ENCODE data around the gene GKN1.

The GKN1 gene

DNA sequence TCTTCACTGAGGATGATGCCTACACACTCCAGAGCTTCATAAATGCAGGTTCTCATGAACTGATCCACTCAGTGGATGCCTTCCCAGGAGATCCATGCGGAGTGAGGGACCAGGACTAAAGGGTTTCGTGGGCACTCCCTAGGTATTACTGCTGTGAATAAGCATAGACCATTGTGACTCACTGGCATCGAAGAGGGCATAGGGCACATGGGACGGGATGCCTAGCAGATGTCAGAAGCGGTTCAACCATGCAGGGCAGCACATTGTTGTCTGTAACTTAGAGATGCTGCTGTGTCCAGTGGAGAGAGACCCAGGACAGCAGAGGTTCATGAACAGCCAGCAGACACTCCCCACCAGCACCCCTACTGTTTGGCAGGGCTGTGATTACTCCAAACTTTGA lies 39.0 kb upstream of the GKN1 start (continued):
- TF ChIP-seq, protein P1, sequence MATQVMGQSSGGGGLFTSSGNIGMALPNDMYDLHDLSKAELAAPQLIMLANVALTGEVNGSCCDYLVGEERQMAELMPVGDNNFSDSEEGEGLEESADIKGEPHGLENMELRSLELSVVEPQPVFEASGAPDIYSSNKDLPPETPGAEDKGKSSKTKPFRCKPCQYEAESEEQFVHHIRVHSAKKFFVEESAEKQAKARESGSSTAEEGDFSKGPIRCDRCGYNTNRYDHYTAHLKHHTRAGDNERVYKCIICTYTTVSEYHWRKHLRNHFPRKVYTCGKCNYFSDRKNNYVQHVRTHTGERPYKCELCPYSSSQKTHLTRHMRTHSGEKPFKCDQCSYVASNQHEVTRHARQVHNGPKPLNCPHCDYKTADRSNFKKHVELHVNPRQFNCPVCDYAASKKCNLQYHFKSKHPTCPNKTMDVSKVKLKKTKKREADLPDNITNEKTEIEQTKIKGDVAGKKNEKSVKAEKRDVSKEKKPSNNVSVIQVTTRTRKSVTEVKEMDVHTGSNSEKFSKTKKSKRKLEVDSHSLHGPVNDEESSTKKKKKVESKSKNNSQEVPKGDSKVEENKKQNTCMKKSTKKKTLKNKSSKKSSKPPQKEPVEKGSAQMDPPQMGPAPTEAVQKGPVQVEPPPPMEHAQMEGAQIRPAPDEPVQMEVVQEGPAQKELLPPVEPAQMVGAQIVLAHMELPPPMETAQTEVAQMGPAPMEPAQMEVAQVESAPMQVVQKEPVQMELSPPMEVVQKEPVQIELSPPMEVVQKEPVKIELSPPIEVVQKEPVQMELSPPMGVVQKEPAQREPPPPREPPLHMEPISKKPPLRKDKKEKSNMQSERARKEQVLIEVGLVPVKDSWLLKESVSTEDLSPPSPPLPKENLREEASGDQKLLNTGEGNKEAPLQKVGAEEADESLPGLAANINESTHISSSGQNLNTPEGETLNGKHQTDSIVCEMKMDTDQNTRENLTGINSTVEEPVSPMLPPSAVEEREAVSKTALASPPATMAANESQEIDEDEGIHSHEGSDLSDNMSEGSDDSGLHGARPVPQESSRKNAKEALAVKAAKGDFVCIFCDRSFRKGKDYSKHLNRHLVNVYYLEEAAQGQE (tag by site-specific recombination; IDR thresholded peaks at IDR 0.05) = no peak
- TF ChIP-seq ZBTB1 (tag by site-specific recombination; IDR thresholded peaks at IDR 0.05) = no peak

DNA sequence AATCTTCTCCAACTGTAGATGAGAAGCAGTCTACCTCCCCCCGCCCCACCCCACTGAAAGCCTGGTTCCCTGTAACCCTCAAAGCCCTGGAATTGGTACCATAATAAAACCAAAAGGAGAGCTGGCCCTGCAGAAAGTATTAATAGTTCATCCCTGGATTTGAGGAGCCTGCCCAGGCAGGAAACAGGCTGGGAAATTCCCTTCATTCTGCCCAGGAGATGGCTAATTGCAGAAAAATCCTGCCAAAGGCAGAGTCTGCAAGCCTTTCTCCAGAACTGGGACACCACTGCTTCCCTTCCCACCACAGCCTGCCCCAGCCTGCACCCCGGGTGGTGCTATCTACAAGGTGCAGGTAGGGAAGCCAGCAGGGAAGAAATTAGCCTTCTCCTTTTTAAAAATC lies 38.0 kb upstream of the GKN1 start:
- H3K4me1 ChIP-seq (ENCODE audit: control insufficient read depth, insufficient read depth, low read length) = no peaks in the 10 kb centered on the region
- H3K4me3 ChIP-seq (ENCODE audit: low read depth, low read length) = no peak overlapping the region
- TF ChIP-seq, protein P2, sequence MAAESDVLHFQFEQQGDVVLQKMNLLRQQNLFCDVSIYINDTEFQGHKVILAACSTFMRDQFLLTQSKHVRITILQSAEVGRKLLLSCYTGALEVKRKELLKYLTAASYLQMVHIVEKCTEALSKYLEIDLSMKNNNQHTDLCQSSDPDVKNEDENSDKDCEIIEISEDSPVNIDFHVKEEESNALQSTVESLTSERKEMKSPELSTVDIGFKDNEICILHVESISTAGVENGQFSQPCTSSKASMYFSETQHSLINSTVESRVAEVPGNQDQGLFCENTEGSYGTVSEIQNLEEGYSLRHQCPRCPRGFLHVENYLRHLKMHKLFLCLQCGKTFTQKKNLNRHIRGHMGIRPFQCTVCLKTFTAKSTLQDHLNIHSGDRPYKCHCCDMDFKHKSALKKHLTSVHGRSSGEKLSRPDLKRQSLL (tag by site-specific recombination; IDR thresholded peaks at IDR 0.05) = no peak
- TF ChIP-seq, protein P3, sequence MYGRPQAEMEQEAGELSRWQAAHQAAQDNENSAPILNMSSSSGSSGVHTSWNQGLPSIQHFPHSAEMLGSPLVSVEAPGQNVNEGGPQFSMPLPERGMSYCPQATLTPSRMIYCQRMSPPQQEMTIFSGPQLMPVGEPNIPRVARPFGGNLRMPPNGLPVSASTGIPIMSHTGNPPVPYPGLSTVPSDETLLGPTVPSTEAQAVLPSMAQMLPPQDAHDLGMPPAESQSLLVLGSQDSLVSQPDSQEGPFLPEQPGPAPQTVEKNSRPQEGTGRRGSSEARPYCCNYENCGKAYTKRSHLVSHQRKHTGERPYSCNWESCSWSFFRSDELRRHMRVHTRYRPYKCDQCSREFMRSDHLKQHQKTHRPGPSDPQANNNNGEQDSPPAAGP (tag by site-specific recombination; IDR thresholded peaks at IDR 0.05) = no peak
- TF ChIP-seq, protein P4, sequence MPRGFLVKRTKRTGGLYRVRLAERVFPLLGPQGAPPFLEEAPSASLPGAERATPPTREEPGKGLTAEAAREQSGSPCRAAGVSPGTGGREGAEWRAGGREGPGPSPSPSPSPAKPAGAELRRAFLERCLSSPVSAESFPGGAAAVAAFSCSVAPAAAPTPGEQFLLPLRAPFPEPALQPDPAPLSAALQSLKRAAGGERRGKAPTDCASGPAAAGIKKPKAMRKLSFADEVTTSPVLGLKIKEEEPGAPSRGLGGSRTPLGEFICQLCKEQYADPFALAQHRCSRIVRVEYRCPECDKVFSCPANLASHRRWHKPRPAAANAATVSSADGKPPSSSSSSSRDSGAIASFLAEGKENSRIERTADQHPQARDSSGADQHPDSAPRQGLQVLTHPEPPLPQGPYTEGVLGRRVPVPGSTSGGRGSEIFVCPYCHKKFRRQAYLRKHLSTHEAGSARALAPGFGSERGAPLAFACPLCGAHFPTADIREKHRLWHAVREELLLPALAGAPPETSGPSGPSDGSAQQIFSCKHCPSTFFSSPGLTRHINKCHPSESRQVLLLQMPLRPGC (tag by site-specific recombination; IDR thresholded peaks at IDR 0.05) = no peak
- TF ChIP-seq ZNF558 (tag by site-specific recombination; IDR thresholded peaks at IDR 0.05) (no peak), ZNF132 (tag by site-specific recombination; IDR thresholded peaks at IDR 0.05; ENCODE audit: borderline replicate concordance) (no peak), PRDM1 (tag by site-specific recombination; IDR thresholded peaks at IDR 0.05) (no peak), ZSCAN23 (tag by site-specific recombination; IDR thresholded peaks at IDR 0.05) (no peak), TCF7L2 (IDR thresholded peaks at IDR 0.05; ENCODE audit: borderline replicate concordance, low read depth, low read length) (no peak), GLI2 (tag by site-specific recombination; IDR thresholded peaks at IDR 0.05; ENCODE audit: borderline replicate concordance, low read depth) (no peak), GLI4 (tag by site-specific recombination; IDR thresholded peaks at IDR 0.05) (no peak), SCRT1 (tag by site-specific recombination; IDR thresholded peaks at IDR 0.05; ENCODE audit: borderline replicate concordance) (no peak), ZNF174 (tag by site-specific recombination; IDR thresholded peaks at IDR 0.05) (no peak), ZNF621 (tag by site-specific recombination; IDR thresholded peaks at IDR 0.05) (no peak), ZNF266 (tag by site-specific recombination; IDR thresholded peaks at IDR 0.05; ENCODE audit: low read depth) (no peak)
- H3K36me3 ChIP-seq (ENCODE audit: control insufficient read depth in 2 of 2, insufficient read depth in 1 of 2, low read length in 2 of 2) = no peaks in the 10 kb centered on the region
- H3K9me3 ChIP-seq (ENCODE audit: control insufficient read depth, insufficient read depth, low read depth, low read length) = no peaks in the 10 kb centered on the region
- no peak overlapping the region for H3K27ac ChIP-seq (ENCODE audit: extremely low read depth, low read depth, low read length)
- ChIA-PET POLR2A (interaction anchor here (0.6 kb wide), 1 partner anchor 128 kb away, joined by 6 read pairs; no protein-coding TSS in a partner anchor), CTCF (interaction anchor here (0.6 to 1.8 kb wide), 6 partner anchors 11 to 371 kb away, joined by 3 to 8 read pairs (median 4); no protein-coding TSS in a partner anchor)

DNA sequence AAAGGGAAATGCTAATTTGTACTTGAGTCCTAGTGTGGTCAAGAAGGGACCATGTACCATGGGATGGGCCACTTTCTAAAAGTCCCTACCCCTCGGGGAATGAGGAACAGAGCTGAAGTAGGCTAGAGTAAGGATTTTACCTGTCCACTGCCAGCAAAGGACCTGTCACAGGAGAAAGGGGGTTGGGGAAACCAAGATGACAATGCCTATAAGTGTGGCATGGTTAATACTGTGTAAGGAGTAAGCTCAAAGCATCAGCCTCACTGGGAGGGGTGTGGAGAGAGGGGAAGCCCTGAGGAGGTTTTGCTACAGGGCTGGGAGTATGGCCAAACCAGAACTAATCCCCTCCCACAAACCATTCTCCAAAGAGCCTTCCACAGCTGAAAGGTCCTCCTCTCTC lies 37.5 kb upstream of the GKN1 start:
- ChIA-PET POLR2A (no interaction called here), CTCF (interaction anchor here (0.6 to 1.8 kb wide), 5 partner anchors 12 to 370 kb away, joined by 3 to 8 read pairs (median 4); no protein-coding TSS in a partner anchor)
- Histone ChIP-seq H3K9me3 (ENCODE audit: control insufficient read depth, insufficient read depth, low read depth, low read length) (no peaks in the 10 kb centered on the region), H3K27ac (ENCODE audit: extremely low read depth, low read depth, low read length) (no peak overlapping the region), H3K4me1 (ENCODE audit: control insufficient read depth, insufficient read depth, low read length) (no peaks in the 10 kb centered on the region), H3K4me3 (ENCODE audit: low read depth, low read length) (no peak overlapping the region), H3K36me3 (ENCODE audit: control insufficient read depth in 2 of 2, insufficient read depth in 1 of 2, low read length in 2 of 2) (no peaks in the 10 kb centered on the region)
- TF ChIP-seq ZNF169 (tag by site-specific recombination; IDR thresholded peaks at IDR 0.05) = no peak
- TF ChIP-seq ZNF837 (tag by site-specific recombination; IDR thresholded peaks at IDR 0.05) = no peak
- TF ChIP-seq, protein P5, sequence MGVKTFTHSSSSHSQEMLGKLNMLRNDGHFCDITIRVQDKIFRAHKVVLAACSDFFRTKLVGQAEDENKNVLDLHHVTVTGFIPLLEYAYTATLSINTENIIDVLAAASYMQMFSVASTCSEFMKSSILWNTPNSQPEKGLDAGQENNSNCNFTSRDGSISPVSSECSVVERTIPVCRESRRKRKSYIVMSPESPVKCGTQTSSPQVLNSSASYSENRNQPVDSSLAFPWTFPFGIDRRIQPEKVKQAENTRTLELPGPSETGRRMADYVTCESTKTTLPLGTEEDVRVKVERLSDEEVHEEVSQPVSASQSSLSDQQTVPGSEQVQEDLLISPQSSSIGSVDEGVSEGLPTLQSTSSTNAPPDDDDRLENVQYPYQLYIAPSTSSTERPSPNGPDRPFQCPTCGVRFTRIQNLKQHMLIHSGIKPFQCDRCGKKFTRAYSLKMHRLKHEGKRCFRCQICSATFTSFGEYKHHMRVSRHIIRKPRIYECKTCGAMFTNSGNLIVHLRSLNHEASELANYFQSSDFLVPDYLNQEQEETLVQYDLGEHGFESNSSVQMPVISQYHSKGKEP (tag by site-specific recombination; IDR thresholded peaks at IDR 0.05) = no peak
- TF ChIP-seq, protein P6, sequence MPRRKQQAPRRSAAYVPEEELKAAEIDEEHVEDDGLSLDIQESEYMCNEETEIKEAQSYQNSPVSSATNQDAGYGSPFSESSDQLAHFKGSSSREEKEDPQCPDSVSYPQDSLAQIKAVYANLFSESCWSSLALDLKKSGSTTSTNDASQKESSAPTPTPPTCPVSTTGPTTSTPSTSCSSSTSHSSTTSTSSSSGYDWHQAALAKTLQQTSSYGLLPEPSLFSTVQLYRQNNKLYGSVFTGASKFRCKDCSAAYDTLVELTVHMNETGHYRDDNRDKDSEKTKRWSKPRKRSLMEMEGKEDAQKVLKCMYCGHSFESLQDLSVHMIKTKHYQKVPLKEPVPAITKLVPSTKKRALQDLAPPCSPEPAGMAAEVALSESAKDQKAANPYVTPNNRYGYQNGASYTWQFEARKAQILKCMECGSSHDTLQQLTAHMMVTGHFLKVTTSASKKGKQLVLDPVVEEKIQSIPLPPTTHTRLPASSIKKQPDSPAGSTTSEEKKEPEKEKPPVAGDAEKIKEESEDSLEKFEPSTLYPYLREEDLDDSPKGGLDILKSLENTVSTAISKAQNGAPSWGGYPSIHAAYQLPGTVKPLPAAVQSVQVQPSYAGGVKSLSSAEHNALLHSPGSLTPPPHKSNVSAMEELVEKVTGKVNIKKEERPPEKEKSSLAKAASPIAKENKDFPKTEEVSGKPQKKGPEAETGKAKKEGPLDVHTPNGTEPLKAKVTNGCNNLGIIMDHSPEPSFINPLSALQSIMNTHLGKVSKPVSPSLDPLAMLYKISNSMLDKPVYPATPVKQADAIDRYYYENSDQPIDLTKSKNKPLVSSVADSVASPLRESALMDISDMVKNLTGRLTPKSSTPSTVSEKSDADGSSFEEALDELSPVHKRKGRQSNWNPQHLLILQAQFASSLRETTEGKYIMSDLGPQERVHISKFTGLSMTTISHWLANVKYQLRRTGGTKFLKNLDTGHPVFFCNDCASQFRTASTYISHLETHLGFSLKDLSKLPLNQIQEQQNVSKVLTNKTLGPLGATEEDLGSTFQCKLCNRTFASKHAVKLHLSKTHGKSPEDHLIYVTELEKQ (tag by site-specific recombination; IDR thresholded peaks at IDR 0.05; ENCODE audit: borderline replicate concordance) = no peak
- TF ChIP-seq ZNF394 (tag by site-specific recombination; IDR thresholded peaks at IDR 0.05; ENCODE audit: borderline replicate concordance) = no peak

Data from HEK293 (cell line).